Naive B cell (primary cell): Measurements from ENCODE around the gene BMP6. TPM values are rescaled to one million over a fixed set of nuclear protein-coding genes. Genes with fewer than 3 reads are reported as not detected.

Experiments used
- ATAC-seq, 2 donors: fragments of 150-1000 bp; cut with Tn5 transposase; 2 replicates each; pipeline ENCODE4 v1.10.0; 2021; ENCODE audit warnings: low read depth in 2 of 2, mild to moderate bottlenecking in 2 of 2, moderate library complexity in 2 of 2
- DNase-seq: peaks from one replicate; pipeline ENCODE4 v3.0.0; 2022
- H3K27ac Mint-ChIP-seq, 6 donors: one replicate each; pipeline ENCODE4 v1.8.0; 2020 to 2022; ENCODE audit warnings: mild to moderate bottlenecking in 6 of 6, mixed read lengths in 6 of 6, moderate library complexity in 5 of 6, inconsistent platforms in 2 of 6
- H3K27me3 Mint-ChIP-seq, 3 donors: one replicate each; pipeline ENCODE4 v1.8.0; 2021 to 2022; ENCODE audit warnings: mixed read lengths in 3 of 3, mild to moderate bottlenecking in 1 of 3
- H3K36me3 Mint-ChIP-seq, 2 donors: one replicate each; pipeline ENCODE4 v1.8.0; 2020 to 2022; ENCODE audit warnings: mixed read lengths in 2 of 2, inconsistent platforms in 1 of 2, mild to moderate bottlenecking in 1 of 2
- H3K4me1 Mint-ChIP-seq, 3 donors: one replicate each; pipeline ENCODE4 v1.8.0; 2020 to 2022; ENCODE audit warnings: mixed read lengths in 3 of 3, inconsistent platforms in 1 of 3, mild to moderate bottlenecking in 1 of 3, moderate library complexity in 1 of 3
- H3K4me3 Mint-ChIP-seq, 8 donors: one replicate each; pipeline ENCODE4 v1.8.0; 2020 to 2022; ENCODE audit warnings: mild to moderate bottlenecking in 8 of 8, mixed read lengths in 8 of 8, moderate library complexity in 8 of 8, inconsistent platforms in 2 of 8
- H3K9me3 Mint-ChIP-seq, 7 donors: one replicate each; pipeline ENCODE4 v1.8.0; 2020 to 2022; ENCODE audit warnings: mixed read lengths in 7 of 7, mild to moderate bottlenecking in 5 of 7, inconsistent platforms in 2 of 7, moderate library complexity in 1 of 7
- polyA plus RNA-seq, 6 donors: library from polyadenylated mRNA; unstranded; fragments of 300-500 nt; fragmentation: Illumina TruSeq; gene quantifications; one replicate each; pipeline ENCODE4 v1.2.3, GENCODE V29; 2021; ENCODE audit warnings: low read depth in 6 of 6

BMP6 gene
- polyA plus RNA-seq, 6 donors from 2014 or later: 0.23 to 1.0 (median 0.63) TPM; not detected in 2

DNA sequence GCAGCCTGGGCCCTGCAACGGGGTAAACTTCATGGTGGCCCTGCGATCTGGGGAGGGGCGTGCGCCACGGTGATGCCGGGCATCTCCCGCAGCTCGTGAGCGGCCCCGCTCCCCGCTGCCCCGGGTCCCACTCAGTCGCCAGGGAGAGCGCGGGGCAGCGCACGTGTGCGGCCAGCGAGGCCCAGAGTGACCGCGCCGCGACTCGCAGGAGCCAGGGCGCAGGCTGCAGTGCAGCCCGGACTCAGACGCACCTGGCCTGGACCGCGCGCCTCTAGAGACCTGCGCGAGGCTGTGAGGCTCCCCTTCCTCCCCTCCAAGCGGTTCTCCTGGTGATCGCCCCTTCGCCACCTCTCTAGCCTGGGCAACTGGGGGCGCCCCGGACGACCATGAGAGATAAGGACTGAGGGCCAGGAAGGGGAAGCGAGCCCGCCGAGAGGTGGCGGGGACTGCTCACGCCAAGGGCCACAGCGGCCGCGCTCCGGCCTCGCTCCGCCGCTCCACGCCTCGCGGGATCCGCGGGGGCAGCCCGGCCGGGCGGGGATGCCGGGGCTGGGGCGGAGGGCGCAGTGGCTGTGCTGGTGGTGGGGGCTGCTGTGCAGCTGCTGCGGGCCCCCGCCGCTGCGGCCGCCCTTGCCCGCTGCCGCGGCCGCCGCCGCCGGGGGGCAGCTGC is 652 bp downstream of the BMP6 start:
- no peaks in the 10 kb centered on the region for H3K9me3 Mint-ChIP-seq
- DNase-seq (no peak), ATAC-seq (peak; percentile 8 to 24)
- no peaks in the 10 kb centered on the region for H3K36me3 Mint-ChIP-seq
- H3K4me1 Mint-ChIP-seq: peaks cover 19 to 30% (median 23%) of the 10 kb centered on the region in 3 donors
- peaks cover 50 to 68% (median 60%) of the 10 kb centered on the region in 3 donors for H3K27me3 Mint-ChIP-seq
- H3K27ac Mint-ChIP-seq: peak overlapping the region in 1 of 6 donors; percentile 34
- peak overlapping the region; percentile 79 to 94 (median 88) for H3K4me3 Mint-ChIP-seq

DNA sequence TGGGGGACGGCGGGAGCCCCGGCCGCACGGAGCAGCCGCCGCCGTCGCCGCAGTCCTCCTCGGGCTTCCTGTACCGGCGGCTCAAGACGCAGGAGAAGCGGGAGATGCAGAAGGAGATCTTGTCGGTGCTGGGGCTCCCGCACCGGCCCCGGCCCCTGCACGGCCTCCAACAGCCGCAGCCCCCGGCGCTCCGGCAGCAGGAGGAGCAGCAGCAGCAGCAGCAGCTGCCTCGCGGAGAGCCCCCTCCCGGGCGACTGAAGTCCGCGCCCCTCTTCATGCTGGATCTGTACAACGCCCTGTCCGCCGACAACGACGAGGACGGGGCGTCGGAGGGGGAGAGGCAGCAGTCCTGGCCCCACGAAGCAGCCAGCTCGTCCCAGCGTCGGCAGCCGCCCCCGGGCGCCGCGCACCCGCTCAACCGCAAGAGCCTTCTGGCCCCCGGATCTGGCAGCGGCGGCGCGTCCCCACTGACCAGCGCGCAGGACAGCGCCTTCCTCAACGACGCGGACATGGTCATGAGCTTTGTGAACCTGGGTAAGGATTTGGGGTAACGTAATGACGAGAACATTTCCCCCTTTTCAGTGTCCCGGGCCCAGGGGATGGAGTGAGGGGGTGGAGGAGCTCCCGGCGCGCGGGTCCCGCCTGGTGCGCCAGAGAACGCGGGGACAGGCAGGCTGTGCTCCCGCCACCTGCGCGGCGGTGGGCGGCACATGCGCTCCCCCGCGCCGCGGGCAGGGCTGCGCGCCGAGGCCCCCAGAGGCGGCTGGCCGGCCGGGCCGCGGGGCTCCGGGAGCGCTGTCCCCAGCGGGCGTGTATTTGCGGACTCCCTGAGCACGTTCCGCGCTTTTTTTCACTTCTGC is 1.4 kb downstream of the BMP6 start:
- Mint-ChIP-seq H3K4me1 (peaks cover 19 to 30% (median 23%) of the 10 kb centered on the region in 3 donors), H3K4me3 (peak overlapping the region; percentile 56 to 89 (median 84)), H3K9me3 (no peaks in the 10 kb centered on the region), H3K27me3 (peaks cover 57 to 67% (median 61%) of the 10 kb centered on the region in 3 donors), H3K36me3 (no peaks in the 10 kb centered on the region), H3K27ac (peak overlapping the region in 1 of 6 donors; percentile 92)
- ATAC-seq (no peak), DNase-seq (peak; percentile 9)

DNA sequence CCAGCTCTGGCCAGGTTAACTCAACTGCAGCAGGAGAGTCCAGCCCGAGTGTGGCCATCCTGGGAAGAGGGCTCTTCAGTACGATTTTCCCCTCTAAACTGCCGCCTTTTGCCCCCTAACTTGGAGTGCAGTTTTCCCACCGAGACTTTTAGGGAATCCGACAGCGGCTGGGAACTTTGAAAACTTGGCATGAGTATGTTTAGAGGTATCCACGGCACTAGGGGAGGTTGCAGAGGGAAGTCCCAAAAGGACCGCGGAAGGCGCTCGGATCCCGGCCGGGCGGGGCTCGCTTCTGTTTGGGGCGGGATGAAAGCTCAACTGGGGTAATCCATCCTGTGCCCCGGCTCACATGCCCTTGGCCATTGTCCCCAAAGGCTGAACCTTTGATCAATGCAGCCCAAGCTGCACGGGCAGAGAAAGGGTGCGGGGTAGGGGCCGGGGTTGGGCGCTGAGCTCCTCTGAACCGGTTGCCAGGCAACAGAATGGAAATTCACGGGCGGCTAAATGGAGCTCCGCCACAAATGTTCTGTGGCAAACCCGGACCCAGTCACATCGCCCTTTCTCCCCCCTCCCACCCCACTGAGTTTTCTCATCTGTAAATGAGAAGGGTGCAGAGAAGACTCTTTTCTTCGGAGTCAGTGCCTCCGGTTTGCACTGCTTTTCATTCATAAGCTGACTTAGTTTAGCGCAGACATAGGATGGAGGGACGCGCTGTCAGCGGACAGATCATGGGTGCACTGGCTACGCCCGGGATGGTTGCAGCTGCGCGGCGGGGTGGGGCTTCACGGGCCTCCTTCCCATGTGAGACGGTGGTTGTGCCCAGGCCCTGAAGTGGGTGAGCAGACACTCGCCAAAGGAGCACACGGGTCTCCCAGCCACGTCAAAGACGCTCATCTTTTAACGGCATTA is 2.3 kb downstream of the BMP6 start:
- H3K27me3 Mint-ChIP-seq: peaks cover 60 to 76% (median 66%) of the 10 kb centered on the region in 3 donors
- peak overlapping the region in 2 of 6 donors; percentile 72 to 92 for H3K27ac Mint-ChIP-seq
- H3K4me3 Mint-ChIP-seq: peak overlapping the region; percentile 56 to 89 (median 84)
- H3K9me3 Mint-ChIP-seq: no peaks in the 10 kb centered on the region
- H3K36me3 Mint-ChIP-seq: no peaks in the 10 kb centered on the region
- ATAC-seq (peak; percentile 29 to 31), DNase-seq (peak; percentile 21)
- H3K4me1 Mint-ChIP-seq: peaks cover 17 to 25% (median 23%) of the 10 kb centered on the region in 3 donors

DNA sequence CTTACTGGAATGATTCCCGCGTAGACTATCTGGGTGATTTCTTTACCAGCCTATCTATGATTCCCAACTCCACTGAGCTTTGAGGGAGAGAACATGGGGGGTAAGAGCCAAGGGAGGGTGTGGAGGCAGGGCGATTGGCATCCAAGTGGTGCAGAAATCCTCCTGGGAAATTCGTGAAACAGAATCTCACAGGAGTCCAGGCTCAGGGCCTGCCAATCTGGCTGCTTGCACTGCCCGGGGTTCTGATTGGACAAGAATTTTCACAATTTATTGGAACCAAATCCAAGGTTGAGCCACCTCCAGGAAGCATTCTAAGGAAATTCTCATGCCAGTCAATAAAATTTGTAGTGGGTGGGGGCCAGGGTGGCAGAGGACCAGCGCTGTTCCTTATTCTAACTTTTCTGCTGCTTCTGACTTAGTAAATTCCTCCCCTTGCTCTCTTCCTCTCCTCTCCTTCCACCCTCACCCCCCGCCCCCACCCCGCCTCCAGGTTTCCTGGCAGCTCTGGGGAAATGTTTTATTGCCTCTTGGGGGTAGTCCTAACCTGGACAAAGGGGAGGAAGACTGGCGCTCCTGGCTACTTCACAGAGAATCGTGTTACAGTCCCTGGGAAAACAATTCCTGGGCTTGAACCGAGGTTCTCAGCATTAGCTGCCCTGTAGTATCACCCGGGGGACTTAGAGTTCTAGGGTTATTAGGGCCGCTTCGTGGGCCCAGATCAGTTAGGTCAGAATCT is 3.1 kb downstream of the BMP6 start:
- Mint-ChIP-seq H3K27me3 (peaks cover 68 to 84% (median 74%) of the 10 kb centered on the region in 3 donors), H3K4me3 (peak overlapping the region; percentile 56 to 89 (median 84)), H3K9me3 (no peaks in the 10 kb centered on the region), H3K36me3 (no peaks in the 10 kb centered on the region), H3K27ac (peak overlapping the region in 1 of 6 donors; percentile 54), H3K4me1 (peaks cover 16 to 23% (median 22%) of the 10 kb centered on the region in 3 donors)
- no peak for ATAC-seq
- DNase-seq: no peak

DNA sequence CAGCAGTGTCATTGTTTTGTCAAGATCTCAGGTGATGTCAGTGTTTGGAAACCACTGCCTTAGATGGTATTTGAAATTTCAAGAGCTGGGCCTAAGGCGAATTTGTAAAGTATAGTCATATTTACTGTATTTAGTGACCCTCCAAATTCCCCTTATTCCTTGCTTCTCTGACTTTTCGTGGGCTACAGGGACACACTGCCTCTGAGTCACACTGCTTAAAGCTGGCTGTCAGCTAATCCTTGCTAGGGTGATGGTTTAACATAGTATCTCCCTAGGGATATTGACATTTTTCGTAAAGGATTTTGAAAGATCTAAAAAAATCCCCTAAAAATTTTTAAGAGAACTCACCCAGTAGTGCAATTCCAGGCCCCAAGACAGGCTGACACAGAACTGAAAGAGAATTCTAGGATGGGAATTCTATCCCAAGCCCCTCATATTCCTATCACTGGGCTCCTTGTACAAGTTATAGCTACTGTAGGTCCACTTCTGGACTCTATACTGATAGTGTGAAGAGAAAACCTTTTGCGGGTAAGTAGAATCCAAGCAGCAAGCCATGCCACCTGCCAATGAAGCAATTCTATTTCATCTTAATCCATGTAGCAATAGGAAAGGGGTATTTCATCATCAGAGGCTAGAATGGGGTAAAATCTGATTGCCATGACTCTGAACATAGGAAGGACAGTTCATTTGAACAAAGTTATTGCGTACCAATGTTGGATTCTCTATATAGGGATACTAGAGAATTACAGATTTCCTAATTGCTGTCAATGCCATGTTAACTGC is 4.3 kb downstream of the BMP6 start:
- H3K36me3 Mint-ChIP-seq: no peaks in the 10 kb centered on the region
- no peak for ATAC-seq
- H3K4me3 Mint-ChIP-seq: peak overlapping the region in 1 of 8 donors; percentile 21
- H3K27ac Mint-ChIP-seq: no peak overlapping the region
- H3K4me1 Mint-ChIP-seq: peaks cover 16 to 23% (median 22%) of the 10 kb centered on the region in 3 donors
- peaks cover 69 to 90% (median 86%) of the 10 kb centered on the region in 3 donors for H3K27me3 Mint-ChIP-seq
- DNase-seq: no peak
- no peaks in the 10 kb centered on the region for H3K9me3 Mint-ChIP-seq

DNA sequence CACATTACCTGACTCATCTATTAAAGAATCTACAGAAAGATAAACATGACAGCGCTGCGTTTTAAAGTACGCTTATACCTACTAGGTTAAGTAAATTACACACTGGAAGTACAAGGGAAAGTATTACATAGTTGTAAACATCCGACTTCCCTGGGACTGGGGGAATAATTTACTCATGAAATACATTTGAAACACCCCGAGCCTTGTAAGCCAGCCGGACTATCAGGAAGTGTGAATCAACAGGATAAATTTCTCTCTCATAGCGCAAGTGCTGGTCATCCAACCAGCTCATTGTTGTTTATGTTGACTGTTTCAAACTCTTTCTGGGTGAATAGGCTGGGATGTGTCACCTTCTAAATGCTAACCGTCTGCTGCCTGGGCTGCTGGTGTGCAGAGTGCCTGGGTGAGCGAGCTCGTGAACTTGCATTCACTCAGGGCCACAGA is 4.9 kb downstream of the BMP6 start:
- no peaks in the 10 kb centered on the region for H3K36me3 Mint-ChIP-seq
- DNase-seq (no peak), ATAC-seq (no peak)
- peaks cover 13 to 19% (median 16%) of the 10 kb centered on the region in 3 donors for H3K4me1 Mint-ChIP-seq
- H3K4me3 Mint-ChIP-seq: no peak overlapping the region
- peaks cover 67 to 91% (median 89%) of the 10 kb centered on the region in 3 donors for H3K27me3 Mint-ChIP-seq
- H3K27ac Mint-ChIP-seq: no peak overlapping the region
- no peaks in the 10 kb centered on the region for H3K9me3 Mint-ChIP-seq

DNA sequence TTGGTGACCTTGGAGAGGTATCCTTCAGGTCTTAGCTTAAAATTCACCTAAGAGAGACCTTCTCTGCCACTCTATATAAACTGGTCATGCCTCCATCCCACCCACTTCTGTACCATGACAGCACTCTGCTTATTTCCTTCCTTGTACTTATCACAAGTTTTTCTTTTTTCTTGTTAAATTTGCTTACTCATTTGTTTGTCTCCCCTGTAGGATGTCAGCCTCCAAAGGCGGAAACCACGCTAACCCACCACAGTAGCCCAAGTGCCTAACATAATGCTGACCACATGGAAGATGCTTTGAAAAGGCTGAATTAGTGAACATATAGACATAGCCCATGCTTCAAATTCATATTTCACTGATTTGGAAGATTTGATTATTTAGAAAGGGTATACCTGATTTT is 5.4 kb downstream of the BMP6 start:
- DNase-seq (no peak), ATAC-seq (no peak)
- Mint-ChIP-seq H3K27ac (no peak overlapping the region), H3K36me3 (no peaks in the 10 kb centered on the region), H3K9me3 (no peaks in the 10 kb centered on the region), H3K4me1 (peaks cover 8 to 16% (median 14%) of the 10 kb centered on the region in 3 donors), H3K4me3 (no peak overlapping the region), H3K27me3 (peaks cover 71 to 91% (median 89%) of the 10 kb centered on the region in 3 donors)

DNA sequence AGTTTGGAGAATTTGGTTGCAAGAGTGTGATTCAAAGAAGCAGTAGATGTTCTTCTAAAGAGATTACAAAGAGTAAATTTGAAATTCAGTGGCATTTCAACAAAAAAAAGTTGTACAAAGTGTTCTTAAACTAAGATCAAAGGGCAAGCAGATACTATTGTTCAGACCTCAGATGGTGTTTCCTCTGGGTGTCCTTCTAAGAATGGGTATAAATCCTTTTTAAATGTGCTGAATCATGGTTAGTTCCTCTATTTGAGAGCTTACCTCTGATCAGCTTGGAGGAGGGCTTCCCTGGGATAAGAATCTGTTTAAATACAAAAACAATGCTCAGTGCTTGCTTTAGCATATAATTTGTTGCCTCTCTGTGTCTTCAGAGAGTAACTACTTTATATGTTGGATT is 6.3 kb downstream of the BMP6 start:
- Mint-ChIP-seq H3K4me1 (peaks cover 8 to 16% (median 10%) of the 10 kb centered on the region in 3 donors), H3K27ac (no peak overlapping the region), H3K4me3 (no peak overlapping the region), H3K36me3 (no peaks in the 10 kb centered on the region), H3K9me3 (no peaks in the 10 kb centered on the region), H3K27me3 (peaks cover 76 to 96% (median 88%) of the 10 kb centered on the region in 3 donors)
- DNase-seq (no peak), ATAC-seq (no peak)

DNA sequence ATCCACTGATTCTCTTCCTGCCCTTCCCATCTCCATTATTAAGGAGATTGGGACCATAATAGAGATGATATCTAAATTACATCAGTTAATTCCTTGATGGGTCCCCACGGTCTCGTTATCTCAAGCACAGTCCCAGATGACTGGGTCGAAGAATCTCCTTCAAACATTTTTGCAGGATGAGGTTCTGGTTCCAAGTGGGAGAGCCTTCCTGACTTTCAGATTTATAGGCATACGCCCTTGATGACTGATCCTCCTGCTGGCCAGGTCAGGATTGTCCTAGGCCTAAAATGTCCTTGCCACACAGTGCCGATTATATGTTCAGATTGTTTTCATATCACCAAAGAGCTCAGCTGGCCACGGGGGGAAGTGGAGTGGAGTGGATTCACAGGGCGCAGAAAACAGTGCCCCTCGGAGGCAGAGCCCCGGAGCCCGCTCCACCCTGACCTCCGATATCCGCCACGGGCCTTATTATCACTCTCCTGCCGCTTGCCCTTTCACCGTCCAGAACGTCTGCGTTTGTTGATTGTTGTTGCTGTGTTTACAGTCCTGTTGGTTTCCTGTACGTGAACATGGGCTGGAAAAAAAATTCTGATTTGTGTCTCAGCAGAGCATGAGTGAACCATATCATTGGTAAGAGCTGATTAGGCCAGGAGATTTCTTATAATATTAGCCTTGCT is 8.9 kb downstream of the BMP6 start:
- no peak for ATAC-seq
- Mint-ChIP-seq H3K4me1 (no peaks in the 10 kb centered on the region), H3K27ac (no peak overlapping the region), H3K27me3 (peaks cover 74 to 96% (median 88%) of the 10 kb centered on the region in 3 donors), H3K36me3 (no peaks in the 10 kb centered on the region), H3K9me3 (no peaks in the 10 kb centered on the region), H3K4me3 (no peak overlapping the region)
- no peak for DNase-seq

DNA sequence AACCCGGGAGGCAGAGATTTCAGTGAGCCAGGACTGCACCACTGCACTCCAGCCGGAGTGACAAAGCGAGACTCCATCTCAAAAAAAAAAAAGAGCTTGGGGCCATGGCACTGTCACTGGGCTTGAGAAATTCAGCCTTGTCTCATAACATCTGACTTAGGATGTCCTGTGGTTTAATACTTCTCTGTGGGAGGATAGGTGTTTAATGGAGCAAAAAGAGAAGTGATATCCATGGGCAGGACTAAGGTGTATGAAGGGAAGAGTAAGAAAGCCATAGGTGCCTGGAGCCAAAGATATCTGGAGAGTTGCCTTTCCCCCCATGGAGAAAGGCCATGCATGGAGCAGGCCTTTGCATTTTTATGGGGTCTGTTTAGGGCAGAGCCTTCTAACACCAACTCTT is 11.2 kb downstream of the BMP6 start:
- ATAC-seq (no peak), DNase-seq (no peak)
- Mint-ChIP-seq H3K27me3 (peaks cover 70 to 95% (median 89%) of the 10 kb centered on the region in 3 donors), H3K4me1 (no peaks in the 10 kb centered on the region), H3K27ac (no peak overlapping the region), H3K9me3 (no peaks in the 10 kb centered on the region), H3K36me3 (no peaks in the 10 kb centered on the region), H3K4me3 (no peak overlapping the region)

DNA sequence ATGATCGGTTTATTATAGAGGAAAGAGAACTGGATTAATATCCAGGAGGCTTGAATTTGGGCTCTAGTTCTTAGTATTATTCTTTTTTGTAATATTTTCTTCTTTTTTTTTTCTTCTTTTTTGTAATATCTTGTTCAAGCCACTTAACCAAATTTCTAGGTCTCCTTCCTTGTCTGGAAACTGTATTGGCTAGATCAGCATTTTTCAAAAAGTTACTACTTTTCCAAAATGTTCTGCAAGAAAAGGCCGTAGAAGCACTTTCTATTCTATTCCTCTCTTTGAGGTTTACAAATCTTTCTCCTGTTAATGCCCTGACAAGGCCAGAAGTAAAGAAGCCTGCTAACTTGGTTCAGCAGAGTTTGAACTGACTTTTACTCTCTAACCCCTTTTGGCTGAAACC is 12.0 kb downstream of the BMP6 start:
- Mint-ChIP-seq H3K36me3 (no peaks in the 10 kb centered on the region), H3K27me3 (peaks cover 64 to 89% (median 85%) of the 10 kb centered on the region in 3 donors), H3K4me3 (no peak overlapping the region), H3K27ac (no peak overlapping the region), H3K9me3 (no peaks in the 10 kb centered on the region), H3K4me1 (no peaks in the 10 kb centered on the region)
- DNase-seq (no peak), ATAC-seq (no peak)
